HepG2 (cell line): Measurements from ENCODE around the gene DLG2. TPM values are rescaled to one million over a fixed set of nuclear protein-coding genes. Genes with fewer than 3 reads are reported as not detected.

Experiments used
- ATAC-seq: fragments of 200-7000 bp; cut with Tn5 transposase; 3 replicates; pipeline ENCODE4 v1.9.1; 2020; ENCODE audit warnings: mild to moderate bottlenecking, moderate library complexity
- BruUV-seq: library from RNA; stranded (reverse); fragments of 400-500 nt; replicated peaks from 2 replicates; lab custom pipeline; 2021; lab: Mats Ljungman, UMichigan
- CTCF ChIA-PET: fragments of 300-600 bp; formaldehyde crosslinking; extraction: SDS; loops from one replicate; lab custom pipeline; 2021; ENCODE audit warnings: low total read pairs, inconsistent platforms, low intra/inter-chr PET ratio; lab: Yijun Ruan, JAX
- POLR2A ChIA-PET: fragments of 350-600 bp; sonication (Branson Sonifier 250); formaldehyde crosslinking; loops from one replicate; lab custom pipeline; 2020; ENCODE audit warnings: antibody characterized with exemption, inconsistent platforms; lab: Yijun Ruan, JAX
- DNase-seq: peaks from one replicate; pipeline ENCODE4 v3.0.0-alpha.2; 2015; ENCODE audit warnings: low spot score
- FAIRE-seq: peaks from 3 replicates; lab custom pipeline; 2011; peaks lifted over from hg19 to GRCh38; lab: Jason Lieb, UNC
- H2AFZ ChIP-seq: one replicate; pipeline ENCODE4 v1.6.1; 2011; ENCODE audit warnings: low read length, inconsistent platforms
- H3K27ac ChIP-seq: fragments of 300-600 bp; 3 replicates; pipeline ENCODE4 v1.8.0; 2011; ENCODE audit warnings: mixed run types, mild to moderate bottlenecking, mixed read lengths, low read length, inconsistent platforms; ENCODE audit not compliant: insufficient read depth; ENCODE audit errors: extremely low read length
- H3K27me3 ChIP-seq, 2 experiments: fragments of 200-600 bp in 1 of 2; 2 replicates in 1 of 2; 3 replicates in 1 of 2; pipeline versions ENCODE4 v1.6.0 to v1.8.0; 2011; ENCODE audit warnings: low read length in 2 of 2, mild to moderate bottlenecking in 2 of 2, moderate library complexity in 2 of 2, inconsistent platforms in 1 of 2; ENCODE audit not compliant: insufficient read depth in 2 of 2, control insufficient read depth in 1 of 2
- H3K36me3 ChIP-seq, 2 experiments: fragments of 200-600 bp in 1 of 2; replicated peaks in 1 of 2; 2 replicates in 1 of 2; 3 replicates in 1 of 2; pipeline versions ENCODE4 v1.5.1 to v1.8.0; 2011; ENCODE audit warnings: low read length in 2 of 2, inconsistent platforms in 1 of 2; ENCODE audit not compliant: insufficient read depth in 2 of 2, control insufficient read depth in 1 of 2
- H3K4me1 ChIP-seq: 2 replicates; pipeline ENCODE4 v1.5.1; 2012; ENCODE audit warnings: low read length, inconsistent platforms; ENCODE audit not compliant: insufficient read depth
- H3K4me2 ChIP-seq: 2 replicates; pipeline ENCODE4 v1.6.0; 2011; ENCODE audit warnings: low read depth, low read length, inconsistent platforms
- H3K4me3 ChIP-seq, 3 experiments: fragments of 200-600 bp in 1 of 3; sonication (generic), shearing (Covaris generic) in 1 of 3; replicated peaks in 1 of 3; 2 replicates each; pipeline ENCODE4 v1.5.1; 2011 to 2016; ENCODE audit warnings: low read length in 3 of 3, inconsistent platforms in 2 of 3, low read depth in 2 of 3, mild to moderate bottlenecking in 2 of 3, control low read depth in 1 of 3, mixed read lengths in 1 of 3; ENCODE audit not compliant: insufficient read depth in 1 of 3
- H3K79me2 ChIP-seq: one replicate; pipeline ENCODE4 v1.6.1; 2011; ENCODE audit warnings: low read length, inconsistent platforms; ENCODE audit not compliant: insufficient read depth
- H3K9ac ChIP-seq: 2 replicates; pipeline ENCODE4 v1.6.0; 2011; ENCODE audit warnings: mild to moderate bottlenecking, low read depth, low read length, inconsistent platforms; ENCODE audit not compliant: insufficient read depth
- H3K9me3 ChIP-seq: 2 replicates; pipeline ENCODE4 v1.5.1; 2012; ENCODE audit warnings: mild to moderate bottlenecking, low read length
- H4K20me1 ChIP-seq: 2 replicates; pipeline ENCODE4 v1.6.0; 2011; ENCODE audit warnings: inconsistent platforms, mild to moderate bottlenecking, low read length, moderate library complexity; ENCODE audit not compliant: insufficient read depth
- AGO2 ChIP-seq: fragments of 200-400 bp; formaldehyde crosslinking; optimal IDR thresholded peaks from 2 replicates; pipeline ENCODE3; 2017; ENCODE audit warnings: mild to moderate bottlenecking, low read depth, low read length, moderate library complexity
- ATRX ChIP-seq: sonication (generic); formaldehyde crosslinking; IDR thresholded peaks from 2 replicates; pipeline ENCODE4 v1.4.0; 2020; ENCODE audit warnings: missing genetic modification reagents, borderline replicate concordance
- ESRRA ChIP-seq: sonication (generic); formaldehyde crosslinking; IDR thresholded peaks from 2 replicates; pipeline ENCODE4 v1.5.1; 2020; ENCODE audit warnings: mild to moderate bottlenecking, low read depth, missing genetic modification reagents
- GTF3A ChIP-seq: sonication (generic); formaldehyde crosslinking; conservative IDR thresholded peaks from 2 replicates; pipeline ENCODE4 v1.4.0; 2020; ENCODE audit warnings: mild to moderate bottlenecking, missing genetic modification reagents
- KLF6 ChIP-seq: IDR thresholded peaks from 2 replicates; pipeline ENCODE4 v1.8.0; 2016; ENCODE audit warnings: missing biosample characterization, missing genetic modification reagents
- MED1 ChIP-seq: sonication (generic); formaldehyde crosslinking; IDR thresholded peaks from 2 replicates; pipeline ENCODE4 v1.4.0; 2020; ENCODE audit warnings: missing genetic modification reagents
- MEIS1 ChIP-seq: sonication (generic); formaldehyde crosslinking; IDR thresholded peaks from 2 replicates; pipeline ENCODE4 v1.9.0; 2021; ENCODE audit warnings: mild to moderate bottlenecking, missing genetic modification reagents, moderate library complexity, borderline replicate concordance
- RXRA ChIP-seq: sonication (generic); formaldehyde crosslinking; IDR thresholded peaks from 2 replicates; pipeline ENCODE4 v1.5.1; 2020; ENCODE audit warnings: missing genetic modification reagents
- SKI ChIP-seq: fragments of 450-650 bp; IDR thresholded peaks from one replicate; pipeline ENCODE4 v1.6.1; 2018; ENCODE audit warnings: mild to moderate bottlenecking; ENCODE audit not compliant: partially characterized antibody
- SKIL ChIP-seq: sonication (generic); formaldehyde crosslinking; IDR thresholded peaks from 2 replicates; pipeline ENCODE4 v1.8.0; 2022; ENCODE audit warnings: missing genetic modification reagents, mild to moderate bottlenecking, moderate library complexity, borderline replicate concordance
- SRF ChIP-seq: IDR thresholded peaks from 2 replicates; pipeline ENCODE4 v1.6.1; 2011; ENCODE audit warnings: mild to moderate bottlenecking, low read depth, low read length, moderate library complexity
- SRY ChIP-seq: sonication (generic); formaldehyde crosslinking; IDR thresholded peaks from 2 replicates; pipeline ENCODE4 v1.8.0; 2022; ENCODE audit warnings: mild to moderate bottlenecking, missing genetic modification reagents
- TERF1 ChIP-seq: sonication (generic); formaldehyde crosslinking; IDR thresholded peaks from 2 replicates; pipeline ENCODE4 v1.8.0; 2022; ENCODE audit warnings: mild to moderate bottlenecking, missing genetic modification reagents, moderate library complexity
- ZEB1 ChIP-seq: IDR thresholded peaks from 2 replicates; pipeline ENCODE4 v1.6.1; 2012; ENCODE audit warnings: mild to moderate bottlenecking, low read depth, inconsistent platforms; ENCODE audit not compliant: insufficient replicate concordance
- ZFP36L2 ChIP-seq: sonication (generic); formaldehyde crosslinking; IDR thresholded peaks from 2 replicates; pipeline ENCODE4 v1.4.0; 2020; ENCODE audit warnings: missing genetic modification reagents
- ZNF24 ChIP-seq: fragments of 450-650 bp; IDR thresholded peaks from 2 replicates; pipeline ENCODE4 v1.6.1; 2017; ENCODE audit warnings: antibody characterized with exemption, mild to moderate bottlenecking
- ZNF441 ChIP-seq: sonication (generic); formaldehyde crosslinking; IDR thresholded peaks from 2 replicates; pipeline ENCODE4 v1.7.0; 2021; ENCODE audit warnings: missing genetic modification reagents, borderline replicate concordance
- WGBS: methylation state at CpG from one replicate; pipeline ENCODE4 v1.1.6; 2017; ENCODE audit warnings: low lambda C conversion rate; 5-methylcytosine and 5-hydroxymethylcytosine counted together
- in situ Hi-C: cut with HindIII; loops from 2 replicates; pipeline ENCODE4 v1.10.0; 2017; ENCODE audit warnings: low pct_unique_long_range_greater_than_20kb; ENCODE audit not compliant: extremely low pct_ligation_motif_present
- intact Hi-C: fragments of 100-400 bp; cut with micrococcal nuclease; formaldehyde crosslinking; loops from one replicate; pipeline ENCODE4 v1.10.0; 2022; ENCODE audit not compliant: unreplicated experiment
- polyA plus RNA-seq, 8 experiments: library from polyadenylated mRNA; depleted of rRNA in 3 of 8; stranded (reverse) in 7 of 8; unstranded in 1 of 8; fragments of >200 nt; fragmentation: Illumina TruSeq in 4 of 8; extraction: Trizol in 4 of 8; gene quantifications; 2 replicates each; pipeline versions ENCODE4 v1.2.1 to v1.2.3, GENCODE V29; 2011 to 2016; ENCODE audit warnings: low read depth in 4 of 8, missing spikeins in 1 of 8, mixed read lengths in 1 of 8; ENCODE audit not compliant: insufficient read depth in 1 of 8
- total RNA-seq, 5 experiments: library from RNA; depleted of rRNA; stranded (reverse); fragments of >200 nt; fragmentation: Illumina TruSeq; extraction: Trizol; gene quantifications; 2 replicates each; pipeline ENCODE4 v1.2.3, GENCODE V29; 2016; ENCODE audit warnings: low read depth in 1 of 5

The DLG2 gene
- total and polyA plus RNA-seq, 2 of the 13 experiments (the other 11 are each of a cell fraction or from before 2014, with no cell fraction given), result 0.46 to 1.0 TPM

GRCh38 chr11:83927422-83927821 lies 1699.7 kb downstream of the DLG2 start (continued):
- no peak for TF ChIP-seq SRF
- TF ChIP-seq TERF1, result no peak
- TF ChIP-seq SRY (CRISPR knock-in tag), result no peak
- no peak for TF ChIP-seq ATRX (CRISPR knock-in tag)
- no peak for TF ChIP-seq ZEB1
- no peak for TF ChIP-seq GTF3A (CRISPR knock-in tag)
- TF ChIP-seq, all 625 proteins: peak for 0

- no peak for ATAC-seq
- CTCF ChIA-PET, result no interaction called here
Observed at GRCh38 chr11:83924795-83925542, 1702.2 kb downstream of the DLG2 start.

More at GRCh38 chr11:83924795-83925542, 1702.2 kb downstream of the DLG2 start:
- POLR2A ChIA-PET, result no interaction called here
- Histone ChIP-seq H3K4me3 (no peak overlapping the region), H4K20me1 (no peaks in the 10 kb centered on the region), H3K4me2 (no peak overlapping the region), H3K9me3 (no peaks in the 10 kb centered on the region), H3K27ac (no peak overlapping the region), H3K4me1 (no peaks in the 10 kb centered on the region), H3K79me2 (no peaks in the 10 kb centered on the region), H3K9ac (no peak overlapping the region), H3K27me3 (no peaks in the 10 kb centered on the region), H3K36me3 (no peaks in the 10 kb centered on the region), H2AFZ (no peak overlapping the region)
- intact Hi-C loops (no loop called here), in situ Hi-C loops (no loop called here)
- DNase-seq (no peak), FAIRE-seq (no peak)
- 24% methylated on average over 6 of the region's 6 CpGs for WGBS
- no TSS peak for BruUV-seq
- TF ChIP-seq SKIL (no peak), ZNF24 (no peak), MEIS1 (no peak), ESRRA (CRISPR knock-in tag) (no peak), ZFP36L2 (CRISPR knock-in tag) (no peak), KLF6 (CRISPR knock-in tag) (no peak), MED1 (CRISPR knock-in tag) (no peak), SKI (no peak), AGO2 (no peak), ZNF441 (CRISPR knock-in tag) (no peak), RXRA (CRISPR knock-in tag) (no peak)
